ENCODE data around the gene OR2T11. TPM values are rescaled to one million over a fixed set of nuclear protein-coding genes. Genes with fewer than 3 reads are reported as not detected.
"Not testable (repeated sequence)": the region's sequence is repeated elsewhere in the genome, so short reads cannot be mapped to it uniquely, and the experiment has no call there.

OR2T11 gene
- total and polyA plus RNA-seq, 2 of the 13 experiments (the other 11 are each of a cell fraction or from before 2014, with no cell fraction given), result not detected

DNA sequence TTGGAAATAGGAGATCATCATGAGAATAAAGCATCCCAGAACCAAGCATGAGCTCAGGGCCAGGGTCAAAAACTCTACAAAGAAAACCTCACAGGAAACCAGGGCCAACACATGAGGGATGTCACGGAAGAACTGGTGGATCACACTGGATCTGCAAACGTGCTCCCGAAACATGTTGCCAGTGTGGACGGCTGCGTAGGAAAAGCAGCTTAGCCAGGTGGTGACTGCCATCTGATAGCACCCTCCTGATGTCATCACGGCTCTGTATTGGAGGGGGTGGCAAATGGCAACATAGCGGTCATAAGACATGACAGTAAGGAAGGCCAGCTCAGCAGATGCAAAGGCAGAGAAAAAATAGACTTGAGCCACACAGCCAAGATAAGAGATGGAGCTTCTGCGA is 46.8 kb upstream of the OR2T11 start (continued):
- TF ChIP-seq, protein P1, sequence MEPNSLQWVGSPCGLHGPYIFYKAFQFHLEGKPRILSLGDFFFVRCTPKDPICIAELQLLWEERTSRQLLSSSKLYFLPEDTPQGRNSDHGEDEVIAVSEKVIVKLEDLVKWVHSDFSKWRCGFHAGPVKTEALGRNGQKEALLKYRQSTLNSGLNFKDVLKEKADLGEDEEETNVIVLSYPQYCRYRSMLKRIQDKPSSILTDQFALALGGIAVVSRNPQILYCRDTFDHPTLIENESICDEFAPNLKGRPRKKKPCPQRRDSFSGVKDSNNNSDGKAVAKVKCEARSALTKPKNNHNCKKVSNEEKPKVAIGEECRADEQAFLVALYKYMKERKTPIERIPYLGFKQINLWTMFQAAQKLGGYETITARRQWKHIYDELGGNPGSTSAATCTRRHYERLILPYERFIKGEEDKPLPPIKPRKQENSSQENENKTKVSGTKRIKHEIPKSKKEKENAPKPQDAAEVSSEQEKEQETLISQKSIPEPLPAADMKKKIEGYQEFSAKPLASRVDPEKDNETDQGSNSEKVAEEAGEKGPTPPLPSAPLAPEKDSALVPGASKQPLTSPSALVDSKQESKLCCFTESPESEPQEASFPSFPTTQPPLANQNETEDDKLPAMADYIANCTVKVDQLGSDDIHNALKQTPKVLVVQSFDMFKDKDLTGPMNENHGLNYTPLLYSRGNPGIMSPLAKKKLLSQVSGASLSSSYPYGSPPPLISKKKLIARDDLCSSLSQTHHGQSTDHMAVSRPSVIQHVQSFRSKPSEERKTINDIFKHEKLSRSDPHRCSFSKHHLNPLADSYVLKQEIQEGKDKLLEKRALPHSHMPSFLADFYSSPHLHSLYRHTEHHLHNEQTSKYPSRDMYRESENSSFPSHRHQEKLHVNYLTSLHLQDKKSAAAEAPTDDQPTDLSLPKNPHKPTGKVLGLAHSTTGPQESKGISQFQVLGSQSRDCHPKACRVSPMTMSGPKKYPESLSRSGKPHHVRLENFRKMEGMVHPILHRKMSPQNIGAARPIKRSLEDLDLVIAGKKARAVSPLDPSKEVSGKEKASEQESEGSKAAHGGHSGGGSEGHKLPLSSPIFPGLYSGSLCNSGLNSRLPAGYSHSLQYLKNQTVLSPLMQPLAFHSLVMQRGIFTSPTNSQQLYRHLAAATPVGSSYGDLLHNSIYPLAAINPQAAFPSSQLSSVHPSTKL (CRISPR knock-in tag; IDR thresholded peaks at IDR 0.05), result no peak

DNA sequence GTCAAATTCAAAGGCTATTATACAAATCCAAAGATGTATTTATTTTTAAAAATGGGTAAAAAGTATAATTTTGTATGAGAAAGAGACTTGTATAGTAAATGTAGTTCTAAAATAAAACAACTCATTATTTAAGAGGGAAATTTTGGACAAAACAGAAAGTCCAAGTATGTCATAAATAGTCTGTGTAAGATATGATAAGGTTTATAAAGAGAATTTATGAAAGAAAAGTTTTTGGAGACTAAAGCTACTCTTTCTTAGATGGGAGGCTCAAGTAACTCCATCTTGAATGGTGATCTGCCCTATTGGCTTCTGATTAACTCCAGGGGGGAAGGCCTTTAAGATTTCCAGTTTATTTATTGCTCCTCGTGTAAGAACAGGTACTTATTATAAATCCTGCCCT is 35.1 kb upstream of the OR2T11 start:
- in situ Hi-C loops (cut with HindIII; ENCODE audit: extremely low pct_ligation_motif_present, low pct_unique_long_range_greater_than_20kb), result no loop called here
- H3K9me3 ChIP-seq (ENCODE audit: low read length), result peaks cover 15% of the 10 kb centered on the region
- FAIRE-seq (no peak), DNase-seq (ENCODE audit: low spot score) (no peak), ATAC-seq (no peak)
- no peaks in the 10 kb centered on the region for H4K20me1 ChIP-seq (ENCODE audit: insufficient read depth, low read length)
- POLR2A ChIA-PET, result no interaction called here
- intact Hi-C loops (cut with micrococcal nuclease; ENCODE audit: unreplicated experiment), result no loop called here
- no peak for TF ChIP-seq NCOR1 (IDR thresholded peaks at IDR 0.05; ENCODE audit: borderline replicate concordance, low read length)
- peak; percentile 67 for TF ChIP-seq ZFP36 (IDR thresholded peaks at IDR 0.05; ENCODE audit: borderline replicate concordance, low read depth, low read length, partially characterized antibody)
- H3K4me1 ChIP-seq (ENCODE audit: insufficient read depth, low read length), result no peaks in the 10 kb centered on the region
- H2AFZ ChIP-seq (ENCODE audit: low read length), result no peak overlapping the region
- 0% methylated on average over 1 of the region's 1 CpG for WGBS (ENCODE audit: low lambda C conversion rate)
- H3K4me3 ChIP-seq (replicated peaks in 1 of 3; ENCODE audit: insufficient read depth in 1 of 3, low read depth in 2 of 3, low read length in 3 of 3), result no peak overlapping the region
- H3K27ac ChIP-seq (ENCODE audit: extremely low read length, insufficient read depth, low read length), result no peak overlapping the region
- BruUV-seq (replicated peaks), result no TSS peak
- no peaks in the 10 kb centered on the region for H3K79me2 ChIP-seq (ENCODE audit: insufficient read depth, low read length)
- no peaks in the 10 kb centered on the region for H3K27me3 ChIP-seq (ENCODE audit: control insufficient read depth in 1 of 2, insufficient read depth in 2 of 2, low read length in 2 of 2)
- CTCF ChIA-PET (ENCODE audit: low intra/inter-chr PET ratio, low total read pairs), result no interaction called here
- no peaks in the 10 kb centered on the region for H3K36me3 ChIP-seq (replicated peaks in 1 of 2; ENCODE audit: control insufficient read depth in 1 of 2, insufficient read depth in 2 of 2, low read length in 2 of 2)
- no peak overlapping the region for H3K4me2 ChIP-seq (ENCODE audit: low read depth, low read length)
- no peak overlapping the region for H3K9ac ChIP-seq (ENCODE audit: insufficient read depth, low read depth, low read length)

DNA sequence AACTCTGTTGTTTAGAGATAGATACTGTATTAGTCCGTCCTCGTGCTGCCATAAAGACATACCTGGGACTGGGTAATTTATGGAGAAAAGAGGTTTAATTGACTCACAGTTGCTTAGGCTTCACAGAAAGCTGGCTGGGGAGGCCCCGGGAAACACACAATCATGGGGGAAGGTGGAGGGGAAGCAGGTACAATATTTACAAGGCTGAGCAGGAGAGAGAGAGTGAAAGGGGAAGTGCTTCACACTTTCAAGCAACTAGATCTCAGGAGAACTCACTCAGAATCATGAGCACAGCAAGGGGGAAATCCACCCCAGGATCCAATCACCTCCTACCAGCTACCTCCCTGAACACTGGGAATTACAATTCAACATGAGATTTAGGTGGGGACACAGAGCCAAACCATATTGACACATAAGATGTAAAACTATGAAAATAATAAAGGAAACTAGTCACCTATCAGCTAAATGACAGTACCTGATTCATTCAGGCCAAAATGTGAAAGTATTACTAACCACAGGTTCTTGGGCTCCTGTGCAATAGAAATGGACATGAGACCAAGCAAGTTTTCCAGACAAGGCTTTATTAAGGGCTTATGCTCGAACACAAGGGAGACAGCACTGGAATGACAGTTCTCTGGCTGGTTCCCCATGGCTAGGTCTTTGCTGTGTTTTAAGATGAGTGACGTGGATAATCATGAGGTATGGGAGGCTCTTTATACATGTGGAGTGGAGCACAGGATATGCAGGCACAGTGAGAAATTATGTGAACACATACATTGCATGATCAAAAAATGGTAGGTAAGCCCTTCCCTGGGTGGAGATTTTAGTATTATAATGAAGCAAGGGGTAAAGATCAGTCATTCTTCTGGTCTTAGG is 28.8 kb upstream of the OR2T11 start:
- H3K9ac ChIP-seq (ENCODE audit: insufficient read depth, low read depth, low read length); H3K27ac ChIP-seq (ENCODE audit: extremely low read length, insufficient read depth, low read length); POLR2A ChIA-PET; H3K4me1 ChIP-seq (ENCODE audit: insufficient read depth, low read length); in situ Hi-C loops (cut with HindIII; ENCODE audit: extremely low pct_ligation_motif_present, low pct_unique_long_range_greater_than_20kb); H4K20me1 ChIP-seq (ENCODE audit: insufficient read depth, low read length); ATAC-seq; H3K4me2 ChIP-seq (ENCODE audit: low read depth, low read length); H3K27me3 ChIP-seq (ENCODE audit: control insufficient read depth in 1 of 2, insufficient read depth in 2 of 2, low read length in 2 of 2); BruUV-seq (replicated peaks); CTCF ChIA-PET (ENCODE audit: low intra/inter-chr PET ratio, low total read pairs); H3K9me3 ChIP-seq (ENCODE audit: low read length); intact Hi-C loops (cut with micrococcal nuclease; ENCODE audit: unreplicated experiment); DNase-seq (ENCODE audit: low spot score); H2AFZ ChIP-seq (ENCODE audit: low read length); H3K79me2 ChIP-seq (ENCODE audit: insufficient read depth, low read length); H3K36me3 ChIP-seq (replicated peaks in 1 of 2; ENCODE audit: control insufficient read depth in 1 of 2, insufficient read depth in 2 of 2, low read length in 2 of 2); H3K4me3 ChIP-seq (replicated peaks in 1 of 3; ENCODE audit: insufficient read depth in 1 of 3, low read depth in 2 of 3, low read length in 3 of 3); FAIRE-seq: not testable (repeated sequence)
- WGBS (ENCODE audit: low lambda C conversion rate), result 0% methylated on average over 5 of the region's 5 CpGs

DNA sequence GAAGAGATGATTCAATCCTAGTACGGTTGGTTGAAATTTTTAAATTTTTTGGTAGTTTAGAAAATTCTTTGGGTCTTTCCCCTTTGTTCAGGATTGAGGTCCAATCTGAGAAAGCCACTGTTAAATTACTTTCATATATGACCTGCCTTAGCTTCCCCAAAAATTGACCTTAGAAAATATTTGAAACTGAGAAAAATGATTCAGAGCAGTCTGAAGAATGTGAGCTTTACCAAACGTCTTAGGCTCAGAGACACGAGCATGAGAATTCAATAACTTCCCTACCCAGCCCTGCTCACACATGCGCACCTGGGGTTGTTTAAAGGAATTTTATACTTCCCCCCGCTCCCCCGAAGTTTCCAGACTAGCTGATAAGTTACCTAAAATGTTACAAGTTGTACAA is 21.9 kb upstream of the OR2T11 start:
- in situ Hi-C loops (cut with HindIII; ENCODE audit: extremely low pct_ligation_motif_present, low pct_unique_long_range_greater_than_20kb); POLR2A ChIA-PET: not testable (repeated sequence)

More for the DNA sequence above, 21.9 kb upstream of the OR2T11 start:
- H3K9me3 ChIP-seq (ENCODE audit: low read length); H2AFZ ChIP-seq (ENCODE audit: low read length); H3K36me3 ChIP-seq (replicated peaks in 1 of 2; ENCODE audit: control insufficient read depth in 1 of 2, insufficient read depth in 2 of 2, low read length in 2 of 2); H3K27me3 ChIP-seq (ENCODE audit: control insufficient read depth in 1 of 2, insufficient read depth in 2 of 2, low read length in 2 of 2); H3K79me2 ChIP-seq (ENCODE audit: insufficient read depth, low read length); H3K4me1 ChIP-seq (ENCODE audit: insufficient read depth, low read length); ATAC-seq; H3K4me3 ChIP-seq (replicated peaks in 1 of 3; ENCODE audit: insufficient read depth in 1 of 3, low read depth in 2 of 3, low read length in 3 of 3); CTCF ChIA-PET (ENCODE audit: low intra/inter-chr PET ratio, low total read pairs); BruUV-seq (replicated peaks); H3K4me2 ChIP-seq (ENCODE audit: low read depth, low read length); H3K27ac ChIP-seq (ENCODE audit: extremely low read length, insufficient read depth, low read length); intact Hi-C loops (cut with micrococcal nuclease; ENCODE audit: unreplicated experiment); H4K20me1 ChIP-seq (ENCODE audit: insufficient read depth, low read length); FAIRE-seq; DNase-seq (ENCODE audit: low spot score); H3K9ac ChIP-seq (ENCODE audit: insufficient read depth, low read depth, low read length): not testable (repeated sequence)
- WGBS (ENCODE audit: low lambda C conversion rate), result 30% methylated on average over 5 of the region's 6 CpGs
